Neural progenitor cell (in vitro differentiated cells): Measurements from ENCODE around the gene KCTD18.

Experiments
- CTCF ChIP-seq: fragments of 200-600 bp; sonication (generic); IDR thresholded peaks from 2 replicates; pipeline ENCODE4 v1.5.1; 2017; ENCODE audit warnings: antibody characterized with exemption, mild to moderate bottlenecking
- EZH2phosphoT487 ChIP-seq: fragments of 200-600 bp; sonication (generic); IDR thresholded peaks from 2 replicates; pipeline ENCODE4 v1.6.1; 2017; ENCODE audit warnings: antibody characterized with exemption

- TF ChIP-seq EZH2phosphoT487 = no peak
- TF ChIP-seq CTCF = no peak
Measured at GRCh38 chr2:200439981-200440380, 69.9 kb downstream of the KCTD18 start.
